A549 (cell line): Measurements from ENCODE around the gene OGDHL.

ENCODE experiments used
- BHLHE40 ChIP-seq: IDR thresholded peaks from 2 replicates; pipeline ENCODE4 v1.6.1; 2012; ENCODE audit warnings: low read depth, low read length, inconsistent platforms
- EP300 ChIP-seq, 2 experiments: fragments of >200 bp; sonication (Bioruptor Twin); formaldehyde crosslinking; IDR thresholded peaks; 2 replicates in 1 of 2; 3 replicates in 1 of 2; pipeline ENCODE4 v1.6.1; 2016 to 2017
- RNF2 ChIP-seq: fragments of 200-600 bp; sonication (generic); IDR thresholded peaks from 2 replicates; pipeline ENCODE4 v1.6.1; 2016; ENCODE audit warnings: low read depth, mild to moderate bottlenecking, antibody characterized with exemption, moderate library complexity, borderline replicate concordance

DNA sequence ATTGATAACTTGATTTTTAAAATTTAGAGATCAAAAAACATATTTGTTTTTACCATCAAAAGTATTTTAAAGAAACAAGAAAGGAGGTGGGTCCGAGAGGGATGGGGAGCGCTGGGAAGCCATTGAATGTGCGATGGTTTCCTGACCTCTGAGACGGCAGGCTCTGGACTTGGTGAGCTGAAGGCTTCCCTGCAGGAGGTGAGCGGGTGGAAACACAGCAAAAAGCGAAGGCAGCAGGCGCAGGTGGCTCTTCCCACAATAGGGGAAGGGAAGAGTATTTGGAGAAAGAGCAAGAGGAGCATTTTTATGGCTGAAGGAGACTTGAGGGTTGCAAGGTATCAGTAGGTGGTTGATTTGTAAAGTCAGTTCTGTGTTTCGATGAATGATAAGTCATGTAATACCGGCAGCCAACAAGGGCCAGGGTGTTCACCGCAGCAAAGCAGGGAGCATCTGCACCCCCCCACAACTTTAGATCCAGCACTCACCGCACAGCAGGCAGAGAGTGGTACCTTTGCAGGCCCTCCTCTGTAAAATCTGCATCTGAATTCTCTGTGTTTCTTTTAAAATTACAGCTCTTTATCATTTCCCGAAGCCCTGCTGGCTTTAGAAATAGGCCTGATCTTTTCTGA, 72.1 kb downstream of the OGDHL start:
- TF ChIP-seq RNF2 (no peak), EP300 (IDR thresholded peaks at IDR 0.05) (no peak), BHLHE40 (no peak)
